Right ventricle myocardium inferior (tissue), 1 donor: ENCODE results near the gene PTK7. TPM values are rescaled to one million over a fixed set of nuclear protein-coding genes. Genes with fewer than 3 reads are reported as not detected.
"Not testable (repeated sequence)": the region's sequence is repeated elsewhere in the genome, so short reads cannot be mapped to it uniquely, and the experiment has no call there.

Experiments
- ATAC-seq: fragments of 200-7000 bp; cut with Tn5 transposase; one replicate; pipeline ENCODE4 v1.9.1; 2020; ENCODE audit warnings: mild to moderate bottlenecking, moderate library complexity
- DNase-seq: peaks from one replicate; pipeline ENCODE4 v3.0.0; 2021; ENCODE audit errors: missing footprints
- intact Hi-C: fragments of 100-400 bp; cut with DNase I; formaldehyde crosslinking; loops from one replicate; pipeline ENCODE4 v1.11.0; 2022
- total RNA-seq: library from RNA; stranded (reverse); fragmentation: NEBNext Ultra II Directional; extraction: Animal tissue kit (Norgen Biotek cat#: 25700); gene quantifications from one replicate; pipeline ENCODE4 v1.2.1, GENCODE V29; 2021
- donor health status: DM: no; HTN: yes; CAD: no; lungs with severe emphysema.

The PTK7 gene
- total RNA-seq, 1 donor from 2014 or later = 1.7 TPM

DNA sequence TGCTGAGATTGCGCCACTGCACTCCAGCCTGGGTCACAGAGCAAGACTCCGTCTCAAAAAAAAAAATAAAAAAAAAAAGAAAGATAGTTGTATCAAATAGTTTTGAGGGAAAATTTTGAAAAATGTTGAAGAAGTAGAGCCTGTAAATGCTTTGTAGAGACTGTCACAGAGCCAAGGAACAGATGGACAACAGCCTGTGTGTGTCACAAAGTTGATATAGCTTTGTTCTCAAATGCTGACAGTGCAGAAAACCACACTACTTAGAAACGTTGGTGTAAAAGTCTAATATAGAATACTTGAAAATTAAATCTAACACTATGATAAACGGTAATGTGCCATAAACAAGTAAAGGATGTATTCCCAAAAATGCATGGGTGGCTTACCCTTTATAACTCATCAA is 25.4 kb downstream of the PTK7 start:
- DNase-seq = no peak
- no peak for ATAC-seq
- intact Hi-C loops = no loop called here

- intact Hi-C loops = no loop called here
- no peak for ATAC-seq
Measured at GRCh38 chr6:43103253-43103876, 27.3 kb downstream of the PTK7 start.

DNA sequence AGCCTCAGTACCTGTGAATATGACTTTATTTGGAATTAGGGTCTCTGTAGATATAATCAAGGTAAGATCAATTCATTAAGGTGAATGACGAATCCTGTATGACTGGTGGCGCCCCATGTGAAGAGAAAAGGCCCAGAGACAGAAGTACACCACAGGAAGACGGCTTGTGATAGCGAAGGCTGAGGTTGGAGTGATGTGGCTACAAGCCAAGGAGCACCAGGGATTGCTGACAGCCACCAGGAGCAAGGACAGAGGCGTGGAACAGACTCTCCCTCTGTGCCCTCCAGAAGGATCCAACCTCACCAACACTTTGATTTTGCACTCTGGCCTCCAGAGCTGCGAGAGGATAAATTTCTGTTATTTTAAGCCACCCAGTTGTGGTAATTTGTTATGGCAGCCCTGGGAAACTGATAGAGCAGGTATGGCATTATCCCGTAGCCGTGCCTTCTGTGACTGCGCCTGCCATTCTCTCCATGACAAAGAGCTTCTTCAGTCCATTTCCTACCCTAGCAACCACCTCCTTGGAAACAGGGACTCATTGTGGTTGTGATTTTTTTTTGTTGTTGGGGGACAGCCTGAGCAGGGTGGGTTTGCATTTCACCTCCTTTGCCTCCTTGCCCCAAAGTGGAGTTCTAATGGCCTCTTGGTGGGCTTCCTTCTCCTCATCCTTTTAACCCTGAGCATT is 29.6 kb downstream of the PTK7 start:
- no peak for DNase-seq
- no peak for ATAC-seq
- intact Hi-C loops = no loop called here

More at GRCh38 chr6:43103253-43103876, 27.3 kb downstream of the PTK7 start:
- DNase-seq = no peak

GRCh38 chr6:43107344-43108062 is 31.4 kb downstream of the PTK7 start:
- DNase-seq = no peak
- no peak for ATAC-seq
- intact Hi-C loops = no loop called here

DNA sequence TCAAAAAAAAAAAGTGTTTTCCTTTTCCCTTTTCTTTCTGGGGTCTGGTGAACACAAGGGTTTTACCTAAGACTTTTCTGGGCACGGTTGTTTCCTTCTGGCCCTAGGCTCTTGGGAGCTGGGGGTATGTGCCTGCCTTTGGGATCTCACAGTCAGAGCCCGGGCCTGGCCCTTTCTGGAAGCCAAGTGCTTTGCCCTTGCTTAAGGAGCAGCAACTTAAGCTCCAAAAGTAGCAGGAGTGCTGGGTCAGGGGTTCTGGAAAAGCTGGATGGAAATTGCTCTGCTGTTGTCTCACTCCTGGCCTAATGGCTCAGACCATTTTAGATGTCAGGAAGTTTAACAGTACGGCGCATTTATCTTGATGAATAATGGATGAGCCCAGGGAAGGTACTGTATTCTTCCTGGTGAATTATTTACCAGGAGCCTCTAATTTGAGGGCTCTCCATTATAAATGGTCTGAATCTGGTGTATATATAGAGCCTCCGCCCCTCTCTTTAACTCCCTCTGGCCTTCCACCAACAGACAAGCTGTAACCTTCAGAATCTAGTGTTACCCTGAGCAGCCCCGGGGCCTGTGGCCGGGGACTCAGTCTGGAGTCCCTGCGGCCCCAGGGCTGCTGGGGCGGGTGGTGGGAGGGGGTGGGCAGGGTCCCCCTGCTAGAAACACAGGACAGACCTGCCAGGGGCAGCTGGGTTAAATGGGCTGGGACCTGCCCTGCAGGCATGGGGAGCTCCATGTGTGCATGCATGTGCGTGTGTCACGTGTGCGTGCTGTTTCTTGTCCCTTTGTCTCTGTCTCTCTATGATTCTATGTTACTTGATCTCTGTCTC is 37.5 kb downstream of the PTK7 start:
- DNase-seq (no peak), ATAC-seq (no peak)

DNA sequence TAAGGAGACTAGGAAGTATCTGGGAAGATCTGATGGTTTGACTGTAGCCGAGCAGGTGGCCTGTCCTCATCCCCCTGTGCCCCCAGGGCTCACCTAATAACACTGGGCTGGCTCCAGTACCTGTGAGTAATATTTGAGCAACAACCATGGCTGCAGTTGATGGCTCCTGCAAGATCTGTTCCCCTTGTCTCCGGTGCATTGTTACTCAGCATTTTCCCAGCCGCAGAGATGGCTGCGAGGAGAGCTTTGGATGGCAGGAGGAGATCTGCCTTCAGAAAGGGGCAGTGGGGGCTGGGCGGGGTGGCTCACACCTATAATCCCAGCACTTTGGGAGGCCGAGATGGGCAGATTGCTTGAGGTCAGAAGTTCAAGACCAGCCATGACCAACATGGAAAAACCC is 39.3 kb downstream of the PTK7 start:
- ATAC-seq = no peak
- no peak for DNase-seq
- intact Hi-C loops = no loop called here

More for the DNA sequence above, 37.5 kb downstream of the PTK7 start:
- intact Hi-C loops = no loop called here

- DNase-seq, intact Hi-C loops, ATAC-seq: not testable (repeated sequence)
Measured at GRCh38 chr6:43117466-43117865, 41.4 kb downstream of the PTK7 start.

DNA sequence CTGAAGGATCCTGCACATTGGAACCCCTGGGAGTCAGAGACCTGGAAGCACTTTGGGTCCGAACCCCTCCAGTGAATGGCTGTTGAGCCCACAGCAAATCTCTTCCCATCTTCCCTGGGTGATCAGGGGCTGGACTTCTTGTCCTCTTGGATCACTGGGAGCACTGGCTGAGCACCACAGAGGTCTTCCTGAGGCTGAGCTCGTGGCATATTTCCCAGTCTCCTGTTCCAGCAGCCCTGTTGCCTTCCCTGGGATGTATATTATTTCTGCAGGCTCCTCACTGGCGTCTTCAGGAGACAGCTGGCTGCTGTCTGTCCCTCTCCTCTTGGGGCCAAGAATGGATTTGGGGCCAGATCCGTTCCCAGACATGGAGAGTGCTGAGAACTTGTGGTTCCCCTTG is 43.4 kb downstream of the PTK7 start:
- no peak for ATAC-seq
- intact Hi-C loops = no loop called here
- DNase-seq = no peak

- intact Hi-C loops = no loop called here
- ATAC-seq (no peak), DNase-seq (no peak)
Measured at GRCh38 chr6:43120101-43120763, 44.1 kb downstream of the PTK7 start.

DNA sequence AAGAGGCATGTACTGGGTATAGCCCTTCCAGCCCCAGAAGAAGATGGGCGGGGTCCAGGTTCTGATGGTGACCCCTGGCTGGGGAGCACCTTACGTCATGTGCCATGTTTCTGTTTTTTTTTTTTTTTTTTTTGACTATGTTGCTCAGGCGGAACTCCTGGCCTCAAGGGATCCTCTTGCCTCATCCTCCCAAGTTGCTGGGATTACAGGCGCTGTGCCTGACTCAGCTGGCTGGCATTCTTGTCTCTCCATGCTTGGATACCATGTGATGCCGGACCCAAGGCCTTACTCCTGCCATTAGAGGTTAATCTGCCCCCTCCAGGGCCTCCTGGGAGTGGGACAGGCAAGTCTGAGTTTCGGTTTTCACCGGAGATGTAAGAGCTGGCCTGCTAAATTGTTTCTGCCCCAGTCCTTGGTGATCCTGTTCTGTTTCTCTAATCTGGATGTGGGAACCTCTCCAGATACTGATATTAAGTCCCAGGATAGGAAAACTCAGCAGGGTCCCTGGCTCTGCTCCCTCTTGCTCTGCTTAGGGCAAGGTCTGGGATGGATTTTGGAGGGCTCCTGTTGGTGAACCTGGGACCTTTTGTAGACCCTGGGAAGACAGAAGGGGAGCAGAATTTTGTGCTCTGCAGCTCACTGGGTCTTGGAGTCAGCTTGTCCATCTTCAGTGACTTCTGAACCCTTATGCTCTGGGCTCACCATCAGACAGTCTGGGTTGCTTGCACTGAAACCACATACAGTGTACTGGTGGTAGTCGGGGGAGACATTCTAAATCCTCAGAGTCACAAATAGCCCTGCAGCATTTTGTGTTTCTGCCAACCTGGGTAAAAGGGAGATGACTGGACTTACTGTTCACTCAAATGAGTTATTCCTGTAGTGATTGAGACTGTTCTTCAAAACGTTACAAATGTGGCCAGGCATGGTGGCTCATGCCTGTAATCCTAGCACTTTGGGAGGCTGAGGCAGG is 45.1 kb downstream of the PTK7 start:
- DNase-seq (peak; percentile 83), ATAC-seq (peak; percentile 78)
- intact Hi-C loops = no loop called here

DNA sequence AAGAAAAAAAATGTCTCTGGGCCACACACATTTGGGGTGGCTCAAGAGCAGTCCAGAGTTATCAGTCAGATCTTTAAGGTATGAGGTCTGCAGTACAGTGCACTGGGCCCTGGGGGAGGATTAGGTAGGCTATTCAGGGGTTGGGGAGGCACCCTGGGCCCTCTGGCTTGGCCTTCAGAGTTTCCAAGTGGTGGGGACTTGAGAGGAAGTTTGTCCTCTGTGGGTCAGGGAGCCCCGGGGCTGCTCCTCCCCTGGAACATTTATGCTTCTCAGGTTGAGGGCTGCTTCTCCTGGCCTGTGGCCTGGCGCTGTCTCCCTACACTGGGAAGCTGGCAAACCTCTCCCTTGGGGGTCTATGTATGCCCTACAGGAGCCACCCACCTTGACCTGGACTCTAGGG is 46.0 kb downstream of the PTK7 start:
- intact Hi-C loops = no loop called here
- DNase-seq (no peak), ATAC-seq (no peak)

DNA sequence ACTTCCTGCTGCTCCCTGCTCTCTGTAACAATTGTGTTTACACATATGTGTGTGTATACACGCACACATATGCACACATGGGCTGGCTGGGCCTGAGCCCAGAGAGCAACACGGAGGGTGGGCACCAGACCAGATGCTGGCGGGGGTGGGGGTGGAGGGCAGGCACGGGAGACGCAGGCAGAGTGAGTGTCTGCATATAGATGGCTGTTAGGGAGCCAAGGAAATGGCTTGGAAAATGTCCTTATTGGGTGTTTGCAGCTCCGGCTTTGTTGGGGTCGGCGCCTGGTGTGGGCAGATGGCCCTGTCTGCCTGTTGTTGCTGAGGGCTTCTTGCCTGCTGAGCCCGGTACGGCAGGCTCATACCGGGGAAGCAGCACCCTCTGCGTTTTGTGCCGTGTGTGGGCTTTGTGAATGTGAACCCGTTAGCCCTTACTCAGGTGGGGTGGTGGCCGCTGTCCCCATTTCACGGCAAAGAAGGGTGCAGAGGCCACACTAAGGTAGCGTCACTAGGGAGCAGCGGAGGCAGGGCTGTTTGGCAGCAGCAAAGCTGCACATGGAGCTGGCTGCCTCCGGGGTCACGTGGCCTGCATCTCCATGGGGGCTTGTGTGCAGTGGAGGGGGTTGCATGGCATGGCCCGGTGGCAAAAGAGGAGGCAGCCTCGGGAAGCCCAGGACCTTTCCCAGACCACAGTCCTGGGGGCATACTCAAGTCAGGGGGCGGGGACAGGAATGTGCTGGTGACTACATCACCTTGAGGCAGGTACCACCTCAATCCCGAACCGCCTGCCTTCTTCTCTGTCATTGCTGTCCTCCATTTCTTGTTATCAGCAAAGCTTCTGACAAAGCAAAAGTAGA is 47.6 kb downstream of the PTK7 start:
- ATAC-seq = no peak
- no peak for DNase-seq
- intact Hi-C loops = no loop called here

- ATAC-seq (no peak), DNase-seq (no peak)
- intact Hi-C loops = no loop called here
Measured at GRCh38 chr6:43124481-43124880, 48.4 kb downstream of the PTK7 start.

DNA sequence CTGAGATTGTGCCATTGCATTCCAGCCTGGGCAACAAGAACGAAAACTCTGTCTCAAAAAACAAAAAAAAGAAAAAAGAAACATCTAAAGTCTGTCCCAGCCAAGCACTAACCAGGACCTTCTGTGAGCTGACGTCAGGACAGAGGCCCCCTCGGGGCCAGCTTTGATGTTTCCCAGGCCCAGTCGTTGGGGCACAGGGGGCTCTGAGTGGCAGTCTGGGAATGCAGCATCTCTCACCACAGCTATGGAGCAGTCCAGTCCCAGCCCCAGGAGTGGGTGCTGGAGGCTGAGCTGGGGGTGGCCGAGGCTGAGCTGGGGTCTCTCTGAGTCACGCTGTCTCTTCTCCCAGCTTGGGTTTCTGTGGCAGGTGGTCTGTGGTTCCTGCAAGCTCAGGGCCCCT is 49.0 kb downstream of the PTK7 start:
- no peak for ATAC-seq
- intact Hi-C loops = loop anchor here (5.0 kb wide), 2 partner anchors 118 to 223 kb away; no protein-coding TSS in a partner anchor
- DNase-seq = no peak

GRCh38 chr6:43125555-43125954 is 49.4 kb downstream of the PTK7 start:
- DNase-seq (no peak), ATAC-seq (no peak)
- intact Hi-C loops = loop anchor here (5.0 kb wide), 2 partner anchors 118 to 223 kb away; no protein-coding TSS in a partner anchor

DNA sequence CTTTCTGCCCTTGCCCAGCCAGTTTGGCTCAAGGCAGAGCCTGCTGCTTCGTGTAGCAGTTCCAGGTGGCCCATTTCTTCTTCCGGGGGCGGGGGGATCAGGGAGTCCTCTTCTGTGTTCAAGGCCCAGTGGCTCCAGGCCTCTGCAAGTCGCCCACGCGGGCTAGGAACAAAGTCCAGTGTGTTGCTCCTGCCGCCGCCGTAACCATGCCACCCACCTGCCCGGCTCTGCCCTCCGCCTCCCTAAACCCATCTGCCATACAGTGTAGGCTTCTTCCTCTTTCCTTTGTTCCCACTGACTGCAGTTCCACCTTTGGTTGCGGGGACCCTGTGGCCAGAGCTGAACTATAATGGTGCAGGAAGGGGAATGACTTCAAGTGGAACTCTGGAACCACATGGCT is 51.1 kb downstream of the PTK7 start:
- intact Hi-C loops = loop anchor here (5.0 kb wide), 2 partner anchors 120 to 225 kb away; no protein-coding TSS in a partner anchor
- DNase-seq = no peak
- ATAC-seq = no peak
